ENCODE measurements around the gene MYPN.
A peak's percentile ranks its signal among the peaks of the same experiment; 100 is the strongest.

MYPN gene

GRCh38 chr10:68212721-68213352 is 103.5 kb downstream of the MYPN start:
- no peak for DNase-seq (ENCODE audit: extremely low read depth, low read depth)
- peak; percentile 52 for TF ChIP-seq CTCF (IDR thresholded peaks at IDR 0.05; ENCODE audit: low read depth, low read length)

DNA sequence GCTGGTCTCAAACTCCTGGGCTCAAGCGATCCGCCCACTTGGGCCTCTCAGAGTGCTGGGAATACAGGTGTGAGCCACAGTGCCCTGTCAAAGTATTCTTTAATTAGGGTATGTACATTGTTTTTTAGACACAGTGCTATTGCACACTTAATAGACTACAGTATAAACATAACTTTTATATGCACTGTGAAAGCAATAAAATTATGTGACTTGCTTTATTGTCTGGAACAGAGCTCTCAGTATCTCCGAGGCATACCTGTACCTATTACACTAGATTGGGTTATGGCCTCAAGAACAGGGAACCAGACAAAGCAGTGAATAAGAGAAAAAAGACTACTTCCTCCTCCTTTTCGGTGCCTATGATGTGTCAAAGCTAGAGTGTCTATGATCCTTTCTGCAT is 109.5 kb downstream of the MYPN start:
- DNase-seq (ENCODE audit: extremely low read depth, low read depth) = no peak
- TF ChIP-seq CTCF (IDR thresholded peaks at IDR 0.05; ENCODE audit: low read depth, low read length) = no peak

DNA sequence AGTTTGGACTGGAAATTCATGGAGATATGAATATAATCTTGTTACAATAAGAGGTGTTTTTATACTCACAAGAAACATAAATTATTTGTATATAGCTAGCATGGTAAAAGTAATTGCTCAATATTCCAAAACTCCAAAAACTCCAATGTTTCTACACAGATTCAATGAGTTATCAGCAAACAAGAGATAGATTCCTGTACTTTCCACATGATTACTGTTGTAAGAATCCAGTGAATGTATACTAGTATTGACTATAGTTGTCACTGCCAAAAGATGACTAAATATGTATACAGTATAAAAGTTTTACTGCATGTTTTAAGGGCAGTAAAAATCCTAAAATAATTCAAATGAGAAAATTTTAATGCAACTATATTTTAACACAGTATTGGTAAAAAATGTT is 111.9 kb downstream of the MYPN start:
- no peak for TF ChIP-seq CTCF (IDR thresholded peaks at IDR 0.05; ENCODE audit: low read depth, low read length)
- no peak for DNase-seq (ENCODE audit: extremely low read depth, low read depth)

- no peak for DNase-seq (ENCODE audit: extremely low read depth, low read depth)
- no peak for TF ChIP-seq CTCF (IDR thresholded peaks at IDR 0.05; ENCODE audit: low read depth, low read length)
Observed at GRCh38 chr10:68222391-68222790, 113.1 kb downstream of the MYPN start.

DNA sequence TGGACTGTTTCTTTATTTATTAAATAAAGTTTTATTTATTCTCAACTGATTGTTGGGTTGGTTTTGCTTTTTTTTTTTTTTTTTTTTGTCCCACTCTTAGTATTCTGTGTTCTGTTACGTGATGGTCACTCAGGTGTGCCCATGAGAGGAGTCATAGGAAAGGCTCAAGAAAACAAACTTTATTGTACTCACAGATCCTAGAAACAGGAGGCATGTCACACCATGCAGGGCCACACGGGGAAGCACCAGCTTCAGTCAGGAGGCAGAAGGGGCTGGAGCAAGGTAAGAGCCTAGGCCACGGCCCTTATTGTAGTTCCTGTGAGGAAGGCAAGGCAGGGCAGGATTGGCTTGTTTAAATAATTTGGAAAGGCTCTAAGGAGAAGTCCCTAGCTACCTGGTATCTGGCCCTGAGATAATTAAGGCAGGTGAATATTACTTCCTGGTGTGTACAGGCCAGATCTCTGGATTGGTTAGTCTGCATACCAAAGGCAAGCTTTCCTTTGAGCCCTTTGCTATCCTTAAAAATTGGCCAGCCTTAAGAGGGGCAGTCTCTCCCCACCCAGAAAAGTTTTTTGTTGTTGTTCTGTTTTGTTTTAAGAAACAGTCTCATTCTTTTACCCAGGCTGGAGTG is 114.4 kb downstream of the MYPN start:
- TF ChIP-seq CTCF (IDR thresholded peaks at IDR 0.05; ENCODE audit: low read depth, low read length) = no peak

GRCh38 chr10:68224810-68225209 is 115.5 kb downstream of the MYPN start:
- no peak for DNase-seq (ENCODE audit: extremely low read depth, low read depth)

More for the DNA sequence above, 114.4 kb downstream of the MYPN start:
- no peak for DNase-seq (ENCODE audit: extremely low read depth, low read depth)

More at GRCh38 chr10:68224810-68225209, 115.5 kb downstream of the MYPN start:
- TF ChIP-seq CTCF (IDR thresholded peaks at IDR 0.05; ENCODE audit: low read depth, low read length) = no peak

All from AG09319 (cell line).